ENCODE data around the gene PITPNC1. TPM values are rescaled to one million over a fixed set of nuclear protein-coding genes. Genes with fewer than 3 reads are reported as not detected.
"Not testable (repeated sequence)": the region's sequence is repeated elsewhere in the genome, so short reads cannot be mapped to it uniquely, and the experiment has no call there.

The PITPNC1 gene
- total and polyA plus RNA-seq, 5 experiments from 2014 or later: 119 to 159 (median 128) TPM

GRCh38 chr17:67708378-67708777 lies 331.3 kb downstream of the PITPNC1 start:
- Mint-ChIP-seq H3K4me1 (peaks cover 0 to 2% (median 1%) of the 10 kb centered on the region in 4 donors), H3K27me3 (peaks cover 0 to 12% (median 2%) of the 10 kb centered on the region in 5 donors), H3K4me3 (peak overlapping the region in 1 of 10 donors; percentile 29), H3K9me3 (no peaks in the 10 kb centered on the region), H3K27ac (peak overlapping the region in 1 of 10 donors; percentile 53), H3K36me3 (no peaks in the 10 kb centered on the region)
- DNase-seq (no peak), ATAC-seq (no peak)
- POLR2A ChIA-PET: no interaction called here

GRCh38 chr17:67711916-67712315 lies 334.8 kb downstream of the PITPNC1 start:
- Mint-ChIP-seq H3K4me3 (no peak overlapping the region), H3K27me3 (peaks cover 0 to 12% (median 2%) of the 10 kb centered on the region in 5 donors), H3K9me3 (no peaks in the 10 kb centered on the region), H3K4me1 (peaks cover 2 to 5% (median 5%) of the 10 kb centered on the region in 4 donors), H3K36me3 (no peaks in the 10 kb centered on the region), H3K27ac (peak overlapping the region in 2 of 10 donors; percentile 21)
- DNase-seq (no peak), ATAC-seq (no peak)
- POLR2A ChIA-PET: interaction anchor here (0.6 kb wide), 1 partner anchor 372 kb away, joined by 6 read pairs; no protein-coding TSS in a partner anchor

- DNase-seq (no peak), ATAC-seq (no peak)
- Mint-ChIP-seq H3K27me3 (peaks cover 0 to 12% (median 2%) of the 10 kb centered on the region in 5 donors), H3K4me3 (no peak overlapping the region), H3K27ac (no peak overlapping the region), H3K9me3 (no peaks in the 10 kb centered on the region), H3K4me1 (peaks cover 4 to 9% (median 8%) of the 10 kb centered on the region in 4 donors), H3K36me3 (no peaks in the 10 kb centered on the region)
- POLR2A ChIA-PET: interaction anchor here (0.6 kb wide), 1 partner anchor 372 kb away, joined by 6 read pairs; no protein-coding TSS in a partner anchor
Measured at GRCh38 chr17:67712375-67712774, 335.3 kb downstream of the PITPNC1 start.

- H3K4me1 Mint-ChIP-seq: peaks cover 6 to 17% (median 13%) of the 10 kb centered on the region in 4 donors
- peaks cover 0 to 2% (median 0%) of the 10 kb centered on the region in 3 donors for H3K36me3 Mint-ChIP-seq
- no peak overlapping the region for H3K4me3 Mint-ChIP-seq
- H3K9me3 Mint-ChIP-seq: no peaks in the 10 kb centered on the region
- POLR2A ChIA-PET: no interaction called here
- DNase-seq (no peak), ATAC-seq (no peak)
- peaks cover 0 to 12% (median 2%) of the 10 kb centered on the region in 5 donors for H3K27me3 Mint-ChIP-seq
- H3K27ac Mint-ChIP-seq: no peak overlapping the region
Measured at GRCh38 chr17:67713169-67713568, 336.1 kb downstream of the PITPNC1 start.

- peaks cover 0 to 17% (median 2%) of the 10 kb centered on the region in 3 donors for H3K36me3 Mint-ChIP-seq
- H3K4me1 Mint-ChIP-seq: peaks cover 7 to 37% (median 26%) of the 10 kb centered on the region in 4 donors
- peaks cover 0 to 12% (median 0%) of the 10 kb centered on the region in 5 donors for H3K27me3 Mint-ChIP-seq
- no peaks in the 10 kb centered on the region for H3K9me3 Mint-ChIP-seq
- no peak for DNase-seq
- peak overlapping the region in 8 of 10 donors; percentile 35 to 99 (median 98) for H3K27ac Mint-ChIP-seq
- POLR2A ChIA-PET: interaction anchor here (0.9 to 3.6 kb wide), 3 partner anchors 109 to 340 kb away, joined by 3 to 23 read pairs (median 6); partner anchors contain the start of gene BPTF
- peak overlapping the region in 4 of 10 donors; percentile 4 to 100 (median 59) for H3K4me3 Mint-ChIP-seq
- no peak for ATAC-seq
Measured at GRCh38 chr17:67716405-67716798, 339.3 kb downstream of the PITPNC1 start.

- peaks cover 0 to 25% (median 4%) of the 10 kb centered on the region in 3 donors for H3K36me3 Mint-ChIP-seq
- peaks cover 7 to 42% (median 28%) of the 10 kb centered on the region in 4 donors for H3K4me1 Mint-ChIP-seq
- peaks cover 0 to 7% (median 0%) of the 10 kb centered on the region in 5 donors for H3K27me3 Mint-ChIP-seq
- ATAC-seq (peak; percentile 1 to 7), DNase-seq (peak in 1 of 10 donors; percentile 22)
- POLR2A ChIA-PET: interaction anchor here (0.5 to 3.6 kb wide), 12 partner anchors 11 to 494 kb away, joined by 3 to 23 read pairs (median 4); partner anchors contain the start of genes BPTF and PITPNC1
- peak overlapping the region; percentile 96 to 100 (median 98) for H3K4me3 Mint-ChIP-seq
- peak overlapping the region; percentile 94 to 100 (median 99) for H3K27ac Mint-ChIP-seq
- no peaks in the 10 kb centered on the region for H3K9me3 Mint-ChIP-seq
Measured at GRCh38 chr17:67717192-67717623, 340.1 kb downstream of the PITPNC1 start.

- peaks cover 5 to 42% (median 28%) of the 10 kb centered on the region in 4 donors for H3K4me1 Mint-ChIP-seq
- H3K27ac Mint-ChIP-seq: peak within 1 kb of the TSS; percentile 94 to 100 (median 99)
- peak; percentile 92 to 93 for ATAC-seq
- peaks cover 0 to 1% (median 0%) of the 10 kb centered on the region in 5 donors for H3K27me3 Mint-ChIP-seq
- H3K4me3 Mint-ChIP-seq: peak within 1 kb of the TSS; percentile 96 to 100 (median 98)
- no peaks in the 10 kb centered on the region for H3K9me3 Mint-ChIP-seq
- POLR2A ChIA-PET: interaction anchor here (0.6 to 3.6 kb wide), 10 partner anchors 11 to 494 kb away, joined by 3 to 23 read pairs (median 6); partner anchors contain the start of genes BPTF and PITPNC1
- peak; percentile 98 to 100 (median 100) for DNase-seq
- H3K36me3 Mint-ChIP-seq: peaks cover 0 to 30% (median 6%) of the 10 kb centered on the region in 3 donors
Measured at GRCh38 chr17:67717624-67718324, 340.7 kb downstream of the PITPNC1 start, which contains the start of gene NOL11. Gene NOL11 (plus strand): TSS chr17:67717936. CDS start chr17:67717948, 12 bp downstream.

- H3K4me3 Mint-ChIP-seq: peak overlapping the region; percentile 96 to 100 (median 98)
- DNase-seq (peak in 3 of 10 donors; percentile 3 to 38 (median 22)), ATAC-seq (peak; percentile 1 to 3)
- peaks cover 0 to 36% (median 6%) of the 10 kb centered on the region in 3 donors for H3K36me3 Mint-ChIP-seq
- H3K4me1 Mint-ChIP-seq: peaks cover 5 to 42% (median 28%) of the 10 kb centered on the region in 4 donors
- no peaks in the 10 kb centered on the region for H3K27me3 Mint-ChIP-seq
- peak overlapping the region; percentile 94 to 100 (median 99) for H3K27ac Mint-ChIP-seq
- POLR2A ChIA-PET: interaction anchor here (1.3 to 3.6 kb wide), 6 partner anchors 10 to 353 kb away, joined by 3 to 23 read pairs (median 8); partner anchors contain the start of genes BPTF and PITPNC1
- no peaks in the 10 kb centered on the region for H3K9me3 Mint-ChIP-seq
Measured at GRCh38 chr17:67718325-67718941, 341.4 kb downstream of the PITPNC1 start.

- Mint-ChIP-seq H3K27ac (peak overlapping the region; percentile 44 to 96 (median 92)), H3K4me3 (peak overlapping the region; percentile 12 to 80 (median 60)), H3K36me3 (peaks cover 5 to 97% (median 26%) of the 10 kb centered on the region in 3 donors), H3K9me3 (no peaks in the 10 kb centered on the region), H3K27me3 (no peaks in the 10 kb centered on the region), H3K4me1 (peaks cover 9 to 41% (median 40%) of the 10 kb centered on the region in 4 donors)
- peak; percentile 83 to 93 for ATAC-seq
- POLR2A ChIA-PET: interaction anchor here (0.9 kb wide), 1 partner anchor 11 kb away, joined by 3 read pairs; no protein-coding TSS in a partner anchor
- peak in 7 of 10 donors; percentile 24 to 81 (median 53) for DNase-seq
Measured at GRCh38 chr17:67725373-67725791, 348.3 kb downstream of the PITPNC1 start.

- no peaks in the 10 kb centered on the region for H3K27me3 Mint-ChIP-seq
- peak overlapping the region; percentile 44 to 96 (median 92) for H3K27ac Mint-ChIP-seq
- ATAC-seq (peak; percentile 43 to 60), DNase-seq (no peak)
- POLR2A ChIA-PET: interaction anchor here (0.9 kb wide), 1 partner anchor 11 kb away, joined by 3 read pairs; no protein-coding TSS in a partner anchor
- peaks cover 5 to 97% (median 24%) of the 10 kb centered on the region in 3 donors for H3K36me3 Mint-ChIP-seq
- H3K4me1 Mint-ChIP-seq: peaks cover 9 to 41% (median 38%) of the 10 kb centered on the region in 4 donors
- H3K4me3 Mint-ChIP-seq: peak overlapping the region; percentile 12 to 80 (median 60)
- H3K9me3 Mint-ChIP-seq: no peaks in the 10 kb centered on the region
Measured at GRCh38 chr17:67725807-67726206, 348.7 kb downstream of the PITPNC1 start.

GRCh38 chr17:67727152-67728039 lies 350.3 kb downstream of the PITPNC1 start:
- peaks cover 11 to 94% (median 30%) of the 10 kb centered on the region in 3 donors for H3K36me3 Mint-ChIP-seq
- H3K4me1 Mint-ChIP-seq: peaks cover 14 to 48% (median 38%) of the 10 kb centered on the region in 4 donors
- POLR2A ChIA-PET: interaction anchor here (0.6 to 2.6 kb wide), 2 partner anchors 9 to 339 kb away, joined by 5 to 14 read pairs; partner anchors contain the start of gene NOL11
- peak overlapping the region in 2 of 10 donors; percentile 20 to 63 for H3K4me3 Mint-ChIP-seq
- ATAC-seq, H3K9me3 Mint-ChIP-seq, DNase-seq, H3K27me3 Mint-ChIP-seq: not testable (repeated sequence)
- H3K27ac Mint-ChIP-seq: peak overlapping the region; percentile 24 to 95 (median 90)
